H1 (cell line): ENCODE measurements around the gene SLC25A40. TPM values are rescaled to one million over a fixed set of nuclear protein-coding genes. Genes with fewer than 3 reads are reported as not detected.

Source experiments
- CTBP2 ChIP-seq: IDR thresholded peaks from 2 replicates; pipeline ENCODE4 v1.7.0; 2011; ENCODE audit warnings: borderline replicate concordance, mild to moderate bottlenecking, moderate library complexity, mixed read lengths, low read length; ENCODE audit not compliant: insufficient read depth, insufficient read length
- JUN ChIP-seq: IDR thresholded peaks from 2 replicates; pipeline ENCODE4 v1.6.1; 2011; ENCODE audit warnings: low read depth, mild to moderate bottlenecking, improper control_type of control experiment, low read length
- KDM1A ChIP-seq: fragments of 200-600, 300-600 bp; sonication (generic); IDR thresholded peaks from 2 replicates; pipeline ENCODE4 v1.7.1; 2016; ENCODE audit warnings: mild to moderate bottlenecking, low read length, borderline replicate concordance
- KDM5A ChIP-seq: fragments of 200-600 bp; IDR thresholded peaks from 2 replicates; pipeline ENCODE4 v1.7.1; 2012; ENCODE audit warnings: mild to moderate bottlenecking, low read length, inconsistent platforms, mixed read lengths
- SP2 ChIP-seq: IDR thresholded peaks from 2 replicates; pipeline ENCODE4 v1.6.1; 2012; ENCODE audit warnings: mild to moderate bottlenecking, low read length, inconsistent platforms
- SUZ12 ChIP-seq: fragments of 200-600 bp; sonication (generic); IDR thresholded peaks from 2 replicates; pipeline ENCODE4 v1.6.1; 2012; ENCODE audit warnings: mild to moderate bottlenecking, inconsistent platforms, low read length, moderate library complexity, mixed read lengths
- polyA plus RNA-seq, 7 experiments: library from polyadenylated mRNA; depleted of rRNA in 3 of 7; stranded (reverse) in 5 of 7; unstranded in 2 of 7; fragments of >200 nt in 5 of 7; fragments of 200-250 nt in 2 of 7; gene quantifications; 1 replicate in 5 of 7; 2 replicates in 1 of 7; 4 replicates in 1 of 7; pipeline versions ENCODE4 v1.2.1 to v1.2.3, GENCODE V29; 2011 to 2013; ENCODE audit warnings: missing spikeins in 2 of 7, mixed read lengths in 2 of 7
- total RNA-seq: library from RNA; stranded (reverse); fragmentation: NEBNext Ultra II Directional; extraction: Animal tissue kit (Norgen Biotek cat#: 25700); gene quantifications from 2 replicates; pipeline ENCODE4 v1.2.1, GENCODE V29; 2021

SLC25A40 gene
- total and polyA plus RNA-seq, 2 of the 8 experiments (the other 6 are each of a cell fraction or from before 2014, with no cell fraction given) = 6.5 to 17.3 TPM

- TF ChIP-seq KDM5A = no peak
- TF ChIP-seq CTBP2 = no peak
- no peak for TF ChIP-seq JUN
- no peak for TF ChIP-seq SUZ12
- TF ChIP-seq SP2 = no peak
- TF ChIP-seq KDM1A = no peak
Observed at GRCh38 chr7:87866089-87866488, 10.1 kb downstream of the SLC25A40 start (continued).
